COLO829 (cell line): Measurements from ENCODE around the gene SULF2.

Experiments used
- DNase-seq: peaks from one replicate; pipeline ENCODE4 v3.0.0; 2012; ENCODE audit warnings: low spot score

SULF2 gene

GRCh38 chr20:47684306-47685080 lies 100.8 kb downstream of the SULF2 start:
- DNase-seq, result no peak

- DNase-seq, result no peak
Observed at GRCh38 chr20:47682916-47683315, 102.4 kb downstream of the SULF2 start.

GRCh38 chr20:47682028-47682783 lies 103.1 kb downstream of the SULF2 start:
- no peak for DNase-seq

- DNase-seq, result no peak
Observed at GRCh38 chr20:47680804-47681529, 104.3 kb downstream of the SULF2 start.

- no peak for DNase-seq
Observed at GRCh38 chr20:47679462-47679861, 105.8 kb downstream of the SULF2 start.

GRCh38 chr20:47678536-47678935 lies 106.7 kb downstream of the SULF2 start:
- DNase-seq, result no peak

GRCh38 chr20:47677635-47678453 lies 107.4 kb downstream of the SULF2 start:
- DNase-seq, result peak; percentile 27

GRCh38 chr20:47676912-47677634 lies 108.2 kb downstream of the SULF2 start:
- no peak for DNase-seq

- DNase-seq, result no peak
Observed at GRCh38 chr20:47676219-47676721, 109.0 kb downstream of the SULF2 start.

GRCh38 chr20:47675190-47676142 lies 109.8 kb downstream of the SULF2 start:
- no peak for DNase-seq

- DNase-seq, result no peak
Observed at GRCh38 chr20:47674686-47675085, 110.6 kb downstream of the SULF2 start.

GRCh38 chr20:47674145-47674544 lies 111.1 kb downstream of the SULF2 start:
- DNase-seq, result no peak

- DNase-seq, result no peak
Observed at GRCh38 chr20:47673671-47673955, 111.7 kb downstream of the SULF2 start.

GRCh38 chr20:47672886-47673670 lies 112.2 kb downstream of the SULF2 start:
- DNase-seq, result no peak

- no peak for DNase-seq
Observed at GRCh38 chr20:47672166-47672565, 113.1 kb downstream of the SULF2 start.

- no peak for DNase-seq
Observed at GRCh38 chr20:47670913-47671312, 114.4 kb downstream of the SULF2 start.

GRCh38 chr20:47669927-47670890 lies 115.1 kb downstream of the SULF2 start:
- no peak for DNase-seq

GRCh38 chr20:47669489-47669888 lies 115.8 kb downstream of the SULF2 start:
- DNase-seq, result no peak
